Uterus (tissue), 4 donors: ENCODE results near the gene GNRHR. TPM values are rescaled to one million over a fixed set of nuclear protein-coding genes. Genes with fewer than 3 reads are reported as not detected.
"Not testable (repeated sequence)": the region's sequence is repeated elsewhere in the genome, so short reads cannot be mapped to it uniquely, and the experiment has no call there.

ENCODE experiments used
- DNase-seq, 2 donors: peaks; one replicate each; pipeline ENCODE4 v3.0.0-alpha.2; 2019 to 2020
- H3K27ac ChIP-seq, 2 donors: fragments of 200-600 bp; sonication (generic); 1 replicate in 1 of 2; 2 replicates in 1 of 2; pipeline ENCODE4 v1.5.1; 2016 to 2018
- H3K27me3 ChIP-seq, 2 donors: fragments of 200-600 bp; sonication (generic); one replicate each; pipeline ENCODE4 v1.5.1; 2018 to 2019; ENCODE audit warnings: control low read depth in 1 of 2
- H3K36me3 ChIP-seq, 2 donors: fragments of 200-600 bp; sonication (generic); one replicate each; pipeline ENCODE4 v1.5.1; 2019; ENCODE audit warnings: control low read depth in 1 of 2
- H3K4me1 ChIP-seq, 2 donors: fragments of 200-600 bp; sonication (generic); one replicate each; pipeline ENCODE4 v1.5.1; 2018 to 2019; ENCODE audit warnings: control low read depth in 1 of 2
- H3K4me3 ChIP-seq, 2 donors: fragments of 200-600 bp; sonication (generic); 1 replicate in 1 of 2; 2 replicates in 1 of 2; pipeline ENCODE4 v1.5.1; 2018 to 2019; ENCODE audit warnings: mild to moderate bottlenecking in 1 of 2
- H3K9me3 ChIP-seq, 2 donors: fragments of 200-600 bp; sonication (generic); one replicate each; pipeline ENCODE4 v1.5.1; 2019; ENCODE audit warnings: control low read depth in 1 of 2
- CTCF ChIP-seq, 4 experiments: fragments of 200-600 bp in 2 of 4; fragments of 450-650 bp in 2 of 4; sonication (generic) in 2 of 4; IDR thresholded peaks; one replicate each; pipeline ENCODE4 v1.5.1; 2016 to 2019; ENCODE audit warnings: antibody characterized with exemption in 4 of 4, mild to moderate bottlenecking in 2 of 4, moderate library complexity in 1 of 4
- POLR2A ChIP-seq, 2 donors: fragments of 450-650 bp; IDR thresholded peaks; one replicate each; pipeline ENCODE4 v1.6.1; 2016; ENCODE audit warnings: antibody characterized with exemption in 2 of 2, mild to moderate bottlenecking in 1 of 2, moderate library complexity in 1 of 2
- intact Hi-C: fragments of 100-400 bp; cut with DNase I; formaldehyde crosslinking; loops from one replicate; pipeline ENCODE4 v1.15.1; 2023; ENCODE audit warnings: low total_unique reads
- total RNA-seq, 4 donors: library from RNA; depleted of rRNA in 3 of 4; stranded (reverse); fragments of >200 nt in 3 of 4; gene quantifications; one replicate each; pipeline versions ENCODE4 v1.1.0 to v1.2.4, GENCODE V29; 2014 to 2023
- donor health status: DM: yes; HTN: yes; CAD: no.

GNRHR gene
- total RNA-seq, 4 donors from 2014 or later, result not detected

- intact Hi-C loops, result no loop called here
- no peak overlapping the region for H3K27ac ChIP-seq
These were observed 10.0 kb upstream of the GNRHR start for GRCh38 chr4:67764183-67764582.

GRCh38 chr4:67762086-67762485, 7.9 kb upstream of the GNRHR start:
- H3K27me3 ChIP-seq, result no peaks in the 10 kb centered on the region

More at GRCh38 chr4:67764183-67764582, 10.0 kb upstream of the GNRHR start:
- H3K27me3 ChIP-seq, result no peaks in the 10 kb centered on the region
- no peaks in the 10 kb centered on the region for H3K36me3 ChIP-seq
- no peaks in the 10 kb centered on the region for H3K4me1 ChIP-seq
- H3K4me3 ChIP-seq, result no peak overlapping the region
- TF ChIP-seq CTCF (IDR thresholded peaks at IDR 0.05) (no peak), POLR2A (IDR thresholded peaks at IDR 0.05) (no peak)
- DNase-seq, result no peak
- no peaks in the 10 kb centered on the region for H3K9me3 ChIP-seq

GRCh38 chr4:67756991-67757390, 2.8 kb upstream of the GNRHR start:
- H3K4me1 ChIP-seq, H3K36me3 ChIP-seq, H3K9me3 ChIP-seq, H3K27me3 ChIP-seq, intact Hi-C loops, H3K4me3 ChIP-seq, H3K27ac ChIP-seq, DNase-seq: not testable (repeated sequence)

More at GRCh38 chr4:67762086-67762485, 7.9 kb upstream of the GNRHR start:
- intact Hi-C loops, result no loop called here
- TF ChIP-seq CTCF (IDR thresholded peaks at IDR 0.05) (no peak), POLR2A (IDR thresholded peaks at IDR 0.05) (no peak)
- DNase-seq, result no peak
- Histone ChIP-seq H3K36me3 (no peaks in the 10 kb centered on the region), H3K4me3 (no peak overlapping the region), H3K27ac (no peak overlapping the region), H3K4me1 (no peaks in the 10 kb centered on the region), H3K9me3 (no peaks in the 10 kb centered on the region)

GRCh38 chr4:67755974-67756373, 1.8 kb upstream of the GNRHR start:
- Histone ChIP-seq H3K9me3 (no peaks in the 10 kb centered on the region), H3K4me1 (no peaks in the 10 kb centered on the region), H3K27ac (no peak overlapping the region), H3K27me3 (no peaks in the 10 kb centered on the region), H3K36me3 (no peaks in the 10 kb centered on the region), H3K4me3 (no peak overlapping the region)
- no peak for DNase-seq
- intact Hi-C loops, result no loop called here
- no peak for TF ChIP-seq POLR2A (IDR thresholded peaks at IDR 0.05)
- no peak for TF ChIP-seq CTCF (IDR thresholded peaks at IDR 0.05)

GRCh38 chr4:67751260-67751659, 2.9 kb downstream of the GNRHR start:
- H3K27ac ChIP-seq, result no peak overlapping the region
- DNase-seq, result no peak
- H3K36me3 ChIP-seq, result no peaks in the 10 kb centered on the region
- H3K4me3 ChIP-seq, result no peak overlapping the region
- H3K4me1 ChIP-seq, result no peaks in the 10 kb centered on the region
- intact Hi-C loops, result no loop called here
- no peaks in the 10 kb centered on the region for H3K9me3 ChIP-seq
- TF ChIP-seq POLR2A (IDR thresholded peaks at IDR 0.05), result no peak
- no peak for TF ChIP-seq CTCF (IDR thresholded peaks at IDR 0.05)
- H3K27me3 ChIP-seq, result no peaks in the 10 kb centered on the region

GRCh38 chr4:67750691-67751090, 3.5 kb downstream of the GNRHR start:
- H3K4me3 ChIP-seq, result no peak overlapping the region
- intact Hi-C loops, result no loop called here
- H3K36me3 ChIP-seq, result no peaks in the 10 kb centered on the region
- no peaks in the 10 kb centered on the region for H3K27me3 ChIP-seq
- no peaks in the 10 kb centered on the region for H3K4me1 ChIP-seq
- H3K27ac ChIP-seq, result no peak overlapping the region
- no peak for DNase-seq
- TF ChIP-seq CTCF (IDR thresholded peaks at IDR 0.05) (no peak), POLR2A (IDR thresholded peaks at IDR 0.05) (no peak)
- H3K9me3 ChIP-seq, result no peaks in the 10 kb centered on the region
